ENCODE measurements around the gene CLDN25.

GRCh38 chr11:113817626-113818025, 38.0 kb downstream of the CLDN25 start:
- TF ChIP-seq CTCF (IDR thresholded peaks at IDR 0.05) (no peak), POLR2A (IDR thresholded peaks at IDR 0.05) (no peak), POLR2AphosphoS5 (IDR thresholded peaks at IDR 0.05) (no peak), EP300 (IDR thresholded peaks at IDR 0.05) (no peak)
